Endothelial cell of umbilical vein (primary cell): Measurements from ENCODE around the gene IGSF11.

Experiments
- EZH2 ChIP-seq: IDR thresholded peaks from 2 replicates; pipeline ENCODE4 v1.6.1; 2012; ENCODE audit warnings: borderline replicate concordance, low read depth, mild to moderate bottlenecking, moderate library complexity, low read length, inconsistent platforms; ENCODE audit not compliant: severe bottlenecking
- FOS ChIP-seq: IDR thresholded peaks from 2 replicates; pipeline ENCODE4 v1.6.1; 2011; ENCODE audit warnings: mild to moderate bottlenecking, low read length, moderate library complexity, borderline replicate concordance; ENCODE audit not compliant: insufficient read depth
- GATA2 ChIP-seq: IDR thresholded peaks from 2 replicates; pipeline ENCODE4 v1.7.0; 2011; ENCODE audit warnings: low read depth, mild to moderate bottlenecking, moderate library complexity, mixed read lengths, low read length; ENCODE audit not compliant: insufficient read length, insufficient read depth
- JUN ChIP-seq: IDR thresholded peaks from 2 replicates; pipeline ENCODE4 v1.6.1; 2011; ENCODE audit warnings: borderline replicate concordance, low read depth; ENCODE audit not compliant: insufficient read length, insufficient read depth
- MAX ChIP-seq: IDR thresholded peaks from 2 replicates; pipeline ENCODE4 v1.6.1; 2011; ENCODE audit not compliant: insufficient read depth, insufficient read length
- MYC ChIP-seq: IDR thresholded peaks from one replicate; pipeline ENCODE4 v1.6.1; 2011; ENCODE audit warnings: mild to moderate bottlenecking, low read depth, low read length
- POLR2A ChIP-seq: IDR thresholded peaks from 2 replicates; pipeline ENCODE4 v1.6.1; 2012; ENCODE audit warnings: low read depth, mild to moderate bottlenecking, control low read depth, low read length
- POLR2AphosphoS5 ChIP-seq: IDR thresholded peaks from 2 replicates; pipeline ENCODE4 v1.6.1; 2012; ENCODE audit warnings: low read depth, mild to moderate bottlenecking, control low read depth, low read length, moderate library complexity; ENCODE audit not compliant: insufficient read depth
- TF ChIP-seq, protein P1 (sequence below), 2 donors: IDR thresholded peaks; 1 replicate in 1 of 2; 2 replicates in 1 of 2; pipeline ENCODE4 v1.5.1; 2011; ENCODE audit warnings: low read length in 2 of 2, mild to moderate bottlenecking in 2 of 2, moderate library complexity in 2 of 2, control low read depth in 1 of 2, inconsistent platforms in 1 of 2, low read depth in 1 of 2; ENCODE audit not compliant: insufficient read depth in 1 of 2; ENCODE audit errors: extremely low read depth in 1 of 2

GRCh38 chr3:118977118-118977517 lies 57.5 kb downstream of the IGSF11 start:
- TF ChIP-seq JUN (no peak), POLR2A (no peak), POLR2AphosphoS5 (no peak), MAX (no peak), EZH2 (no peak), GATA2 (no peak), MYC (no peak), FOS (no peak)
- TF ChIP-seq, protein P1, sequence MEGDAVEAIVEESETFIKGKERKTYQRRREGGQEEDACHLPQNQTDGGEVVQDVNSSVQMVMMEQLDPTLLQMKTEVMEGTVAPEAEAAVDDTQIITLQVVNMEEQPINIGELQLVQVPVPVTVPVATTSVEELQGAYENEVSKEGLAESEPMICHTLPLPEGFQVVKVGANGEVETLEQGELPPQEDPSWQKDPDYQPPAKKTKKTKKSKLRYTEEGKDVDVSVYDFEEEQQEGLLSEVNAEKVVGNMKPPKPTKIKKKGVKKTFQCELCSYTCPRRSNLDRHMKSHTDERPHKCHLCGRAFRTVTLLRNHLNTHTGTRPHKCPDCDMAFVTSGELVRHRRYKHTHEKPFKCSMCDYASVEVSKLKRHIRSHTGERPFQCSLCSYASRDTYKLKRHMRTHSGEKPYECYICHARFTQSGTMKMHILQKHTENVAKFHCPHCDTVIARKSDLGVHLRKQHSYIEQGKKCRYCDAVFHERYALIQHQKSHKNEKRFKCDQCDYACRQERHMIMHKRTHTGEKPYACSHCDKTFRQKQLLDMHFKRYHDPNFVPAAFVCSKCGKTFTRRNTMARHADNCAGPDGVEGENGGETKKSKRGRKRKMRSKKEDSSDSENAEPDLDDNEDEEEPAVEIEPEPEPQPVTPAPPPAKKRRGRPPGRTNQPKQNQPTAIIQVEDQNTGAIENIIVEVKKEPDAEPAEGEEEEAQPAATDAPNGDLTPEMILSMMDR (IDR thresholded peaks at IDR 0.05; ENCODE audit: extremely low read depth in 1 of 2, insufficient read depth in 1 of 2, low read depth in 1 of 2, low read length in 2 of 2): no peak
